ENCODE data around the gene ANGPTL4.
"Not testable (repeated sequence)": the region's sequence is repeated elsewhere in the genome, so short reads cannot be mapped to it uniquely, and the experiment has no call there.

Gene ANGPTL4

GRCh38 chr19:8349629-8350372 lies 14.2 kb upstream of the ANGPTL4 start:
- H3K27ac ChIP-seq (ENCODE audit: low read depth, low read length); H3K4me1 ChIP-seq (ENCODE audit: control insufficient read depth, insufficient read depth, low read length); H3K9ac ChIP-seq (ENCODE audit: low read depth, low read length); H3K9me3 ChIP-seq (ENCODE audit: control insufficient read depth, insufficient read depth, low read length); H3K36me3 ChIP-seq (ENCODE audit: control insufficient read depth, insufficient read depth, low read length); H3K27me3 ChIP-seq (ENCODE audit: control insufficient read depth, insufficient read depth, low read length); H3K4me3 ChIP-seq (ENCODE audit: low read depth, low read length): not testable (repeated sequence)

GRCh38 chr19:8352134-8352827 lies 11.7 kb upstream of the ANGPTL4 start:
- H3K4me3 ChIP-seq (ENCODE audit: low read depth, low read length) = peak overlapping the region; percentile 14; the same call in 1 of the 2 replicates
- no peak overlapping the region for H3K27ac ChIP-seq (ENCODE audit: low read depth, low read length)
- no peaks in the 10 kb centered on the region for H3K36me3 ChIP-seq (ENCODE audit: control insufficient read depth, insufficient read depth, low read length)
- no peaks in the 10 kb centered on the region for H3K27me3 ChIP-seq (ENCODE audit: control insufficient read depth, insufficient read depth, low read length)
- no peak overlapping the region for H3K9ac ChIP-seq (ENCODE audit: low read depth, low read length)
- H3K4me1 ChIP-seq (ENCODE audit: control insufficient read depth, insufficient read depth, low read length) = peaks cover 8% of the 10 kb centered on the region; the same call in 1 of the 2 replicates
- no peaks in the 10 kb centered on the region for H3K9me3 ChIP-seq (ENCODE audit: control insufficient read depth, insufficient read depth, low read length)

GRCh38 chr19:8352845-8353244 lies 11.1 kb upstream of the ANGPTL4 start:
- H3K4me3 ChIP-seq (ENCODE audit: low read depth, low read length); H3K4me1 ChIP-seq (ENCODE audit: control insufficient read depth, insufficient read depth, low read length); H3K9me3 ChIP-seq (ENCODE audit: control insufficient read depth, insufficient read depth, low read length); H3K27ac ChIP-seq (ENCODE audit: low read depth, low read length); H3K36me3 ChIP-seq (ENCODE audit: control insufficient read depth, insufficient read depth, low read length); H3K27me3 ChIP-seq (ENCODE audit: control insufficient read depth, insufficient read depth, low read length); H3K9ac ChIP-seq (ENCODE audit: low read depth, low read length): not testable (repeated sequence)

GRCh38 chr19:8355631-8356402 lies 8.1 kb upstream of the ANGPTL4 start:
- Histone ChIP-seq H3K4me3 (ENCODE audit: low read depth, low read length) (no peak overlapping the region), H3K27me3 (ENCODE audit: control insufficient read depth, insufficient read depth, low read length) (no peaks in the 10 kb centered on the region), H3K9me3 (ENCODE audit: control insufficient read depth, insufficient read depth, low read length) (no peaks in the 10 kb centered on the region), H3K36me3 (ENCODE audit: control insufficient read depth, insufficient read depth, low read length) (no peaks in the 10 kb centered on the region), H3K27ac (ENCODE audit: low read depth, low read length) (no peak overlapping the region), H3K4me1 (ENCODE audit: control insufficient read depth, insufficient read depth, low read length) (peaks cover 8% of the 10 kb centered on the region; the same call in 1 of the 2 replicates), H3K9ac (ENCODE audit: low read depth, low read length) (no peak overlapping the region)

- Histone ChIP-seq H3K27me3 (ENCODE audit: control insufficient read depth, insufficient read depth, low read length) (peaks cover 4% of the 10 kb centered on the region), H3K4me3 (ENCODE audit: low read depth, low read length) (no peak overlapping the region), H3K9ac (ENCODE audit: low read depth, low read length) (no peak overlapping the region), H3K4me1 (ENCODE audit: control insufficient read depth, insufficient read depth, low read length) (peaks cover 7% of the 10 kb centered on the region; the same call in 1 of the 2 replicates), H3K27ac (ENCODE audit: low read depth, low read length) (no peak overlapping the region), H3K9me3 (ENCODE audit: control insufficient read depth, insufficient read depth, low read length) (no peaks in the 10 kb centered on the region), H3K36me3 (ENCODE audit: control insufficient read depth, insufficient read depth, low read length) (no peaks in the 10 kb centered on the region)
Observed at GRCh38 chr19:8357007-8357521, 6.9 kb upstream of the ANGPTL4 start.

- Histone ChIP-seq H3K9ac (ENCODE audit: low read depth, low read length) (no peak overlapping the region), H3K27ac (ENCODE audit: low read depth, low read length) (no peak overlapping the region), H3K36me3 (ENCODE audit: control insufficient read depth, insufficient read depth, low read length) (no peaks in the 10 kb centered on the region), H3K27me3 (ENCODE audit: control insufficient read depth, insufficient read depth, low read length) (peaks cover 15% of the 10 kb centered on the region), H3K9me3 (ENCODE audit: control insufficient read depth, insufficient read depth, low read length) (no peaks in the 10 kb centered on the region), H3K4me3 (ENCODE audit: low read depth, low read length) (no peak overlapping the region), H3K4me1 (ENCODE audit: control insufficient read depth, insufficient read depth, low read length) (peaks cover 4% of the 10 kb centered on the region; the same call in 1 of the 2 replicates)
Observed at GRCh38 chr19:8358948-8359347, 5.0 kb upstream of the ANGPTL4 start.

- Histone ChIP-seq H3K4me1 (ENCODE audit: control insufficient read depth, insufficient read depth, low read length) (peaks cover 4% of the 10 kb centered on the region; the same call in 1 of the 2 replicates), H3K9me3 (ENCODE audit: control insufficient read depth, insufficient read depth, low read length) (no peaks in the 10 kb centered on the region), H3K36me3 (ENCODE audit: control insufficient read depth, insufficient read depth, low read length) (no peaks in the 10 kb centered on the region), H3K27me3 (ENCODE audit: control insufficient read depth, insufficient read depth, low read length) (peaks cover 26% of the 10 kb centered on the region), H3K4me3 (ENCODE audit: low read depth, low read length) (no peak overlapping the region), H3K27ac (ENCODE audit: low read depth, low read length) (no peak overlapping the region), H3K9ac (ENCODE audit: low read depth, low read length) (no peak overlapping the region)
Observed at GRCh38 chr19:8360196-8360595, 3.8 kb upstream of the ANGPTL4 start.

- Histone ChIP-seq H3K9ac (ENCODE audit: low read depth, low read length) (no peak overlapping the region), H3K9me3 (ENCODE audit: control insufficient read depth, insufficient read depth, low read length) (no peaks in the 10 kb centered on the region), H3K36me3 (ENCODE audit: control insufficient read depth, insufficient read depth, low read length) (no peaks in the 10 kb centered on the region), H3K4me1 (ENCODE audit: control insufficient read depth, insufficient read depth, low read length) (peaks cover 12% of the 10 kb centered on the region), H3K4me3 (ENCODE audit: low read depth, low read length) (no peak overlapping the region), H3K27ac (ENCODE audit: low read depth, low read length) (no peak overlapping the region), H3K27me3 (ENCODE audit: control insufficient read depth, insufficient read depth, low read length) (peaks cover 38% of the 10 kb centered on the region)
Observed at GRCh38 chr19:8361921-8362793, 1.8 kb upstream of the ANGPTL4 start.

GRCh38 chr19:8366121-8366581 lies 2.2 kb downstream of the ANGPTL4 start:
- H3K27me3 ChIP-seq (ENCODE audit: control insufficient read depth, insufficient read depth, low read length) = peaks cover 38% of the 10 kb centered on the region
- no peak overlapping the region for H3K9ac ChIP-seq (ENCODE audit: low read depth, low read length)
- no peak overlapping the region for H3K4me3 ChIP-seq (ENCODE audit: low read depth, low read length)
- H3K9me3 ChIP-seq (ENCODE audit: control insufficient read depth, insufficient read depth, low read length) = no peaks in the 10 kb centered on the region
- H3K36me3 ChIP-seq (ENCODE audit: control insufficient read depth, insufficient read depth, low read length) = no peaks in the 10 kb centered on the region
- H3K4me1 ChIP-seq (ENCODE audit: control insufficient read depth, insufficient read depth, low read length) = peaks cover 22% of the 10 kb centered on the region
- no peak overlapping the region for H3K27ac ChIP-seq (ENCODE audit: low read depth, low read length)

- no peaks in the 10 kb centered on the region for H3K9me3 ChIP-seq (ENCODE audit: control insufficient read depth, insufficient read depth, low read length)
Observed at GRCh38 chr19:8366961-8367326, 3.0 kb downstream of the ANGPTL4 start.

More at GRCh38 chr19:8366961-8367326, 3.0 kb downstream of the ANGPTL4 start:
- Histone ChIP-seq H3K4me1 (ENCODE audit: control insufficient read depth, insufficient read depth, low read length) (peaks cover 22% of the 10 kb centered on the region), H3K27ac (ENCODE audit: low read depth, low read length) (peak overlapping the region; percentile 86), H3K9ac (ENCODE audit: low read depth, low read length) (0 out of 2 replicates have a peak overlapping the region, but pooled peaks have one; percentile 15), H3K36me3 (ENCODE audit: control insufficient read depth, insufficient read depth, low read length) (no peaks in the 10 kb centered on the region), H3K27me3 (ENCODE audit: control insufficient read depth, insufficient read depth, low read length) (peaks cover 35% of the 10 kb centered on the region), H3K4me3 (ENCODE audit: low read depth, low read length) (peak overlapping the region; percentile 24)

Data from HUES48 (cell line).